Liver (tissue), 9 donors: ENCODE data around the gene DPYD. TPM values are rescaled to one million over a fixed set of nuclear protein-coding genes. Genes with fewer than 3 reads are reported as not detected.

Experiments used
- DNase-seq: peaks from one replicate; pipeline ENCODE4 v3.0.0-alpha.2; 2017; ENCODE audit warnings: low spot score
- H3K27ac ChIP-seq, 2 donors: one replicate each; pipeline ENCODE4 v1.7.0; 2013; ENCODE audit warnings: inconsistent platforms in 2 of 2, low read length in 2 of 2, control low read depth in 1 of 2, low read depth in 1 of 2, mild to moderate bottlenecking in 1 of 2
- H3K27me3 ChIP-seq, 4 donors: one replicate each; pipeline versions ENCODE4 v1.6.1 to v1.7.0; 2013; ENCODE audit warnings: low read length in 3 of 4, inconsistent platforms in 1 of 4, mild to moderate bottlenecking in 1 of 4, moderate library complexity in 1 of 4; ENCODE audit not compliant: control insufficient read depth in 4 of 4, insufficient read depth in 4 of 4
- H3K36me3 ChIP-seq, 4 donors: one replicate each; pipeline versions ENCODE4 v1.6.1 to v1.7.0; 2013; ENCODE audit warnings: low read length in 3 of 4, mild to moderate bottlenecking in 3 of 4, low read depth in 1 of 4, moderate library complexity in 1 of 4; ENCODE audit not compliant: control insufficient read depth in 4 of 4, insufficient read depth in 3 of 4
- H3K4me1 ChIP-seq, 4 donors: one replicate each; pipeline versions ENCODE4 v1.6.1 to v1.7.0; 2013; ENCODE audit warnings: low read length in 3 of 4, mild to moderate bottlenecking in 3 of 4, moderate library complexity in 1 of 4; ENCODE audit not compliant: control insufficient read depth in 4 of 4, insufficient read depth in 4 of 4
- H3K4me3 ChIP-seq, 3 donors: one replicate each; pipeline versions ENCODE4 v1.6.1 to v1.7.0; 2013; ENCODE audit warnings: low read length in 3 of 3, control low read depth in 1 of 3, low read depth in 1 of 3, mild to moderate bottlenecking in 1 of 3
- H3K9ac ChIP-seq, 2 donors: one replicate each; pipeline ENCODE4 v1.7.0; 2013; ENCODE audit warnings: low read length in 2 of 2, mild to moderate bottlenecking in 2 of 2, moderate library complexity in 2 of 2, control low read depth in 1 of 2, low read depth in 1 of 2
- H3K9me3 ChIP-seq, 4 donors: one replicate each; pipeline versions ENCODE4 v1.6.1 to v1.7.0; 2013; ENCODE audit warnings: low read length in 3 of 4; ENCODE audit not compliant: control insufficient read depth in 4 of 4
- EGR1 ChIP-seq, 2 donors: IDR thresholded peaks; 2 replicates each; pipeline ENCODE4 v1.6.1; 2016 to 2018; ENCODE audit warnings: antibody characterized with exemption in 2 of 2, low read depth in 2 of 2
- FOXA1 ChIP-seq: IDR thresholded peaks from 2 replicates; pipeline ENCODE4 v1.6.1; 2016; ENCODE audit warnings: antibody characterized with exemption
- FOXA2 ChIP-seq: IDR thresholded peaks from 2 replicates; pipeline ENCODE4 v1.6.1; 2016; ENCODE audit warnings: antibody characterized with exemption
- GABPA ChIP-seq, 2 donors: IDR thresholded peaks in 1 of 2; conservative IDR thresholded peaks in 1 of 2; 2 replicates each; pipeline ENCODE4 v1.6.1; 2016; ENCODE audit warnings: antibody characterized with exemption in 2 of 2, mild to moderate bottlenecking in 1 of 2, moderate library complexity in 1 of 2
- HNF4A ChIP-seq, 2 donors: conservative IDR thresholded peaks; 2 replicates each; pipeline ENCODE4 v1.6.1; 2016; ENCODE audit warnings: antibody characterized with exemption in 2 of 2, mild to moderate bottlenecking in 2 of 2
- HNF4G ChIP-seq: IDR thresholded peaks from 2 replicates; pipeline ENCODE4 v1.6.1; 2016; ENCODE audit warnings: antibody characterized with exemption
- JUND ChIP-seq, 2 donors: IDR thresholded peaks; 2 replicates each; pipeline ENCODE4 v1.6.1; 2016; ENCODE audit warnings: antibody characterized with exemption in 2 of 2
- NR2F2 ChIP-seq: IDR thresholded peaks from 2 replicates; pipeline ENCODE4 v1.6.1; 2016; ENCODE audit warnings: antibody characterized with exemption
- RAD21 ChIP-seq, 2 donors: IDR thresholded peaks; 2 replicates each; pipeline ENCODE4 v1.6.1; 2016; ENCODE audit warnings: antibody characterized with exemption in 2 of 2, mild to moderate bottlenecking in 2 of 2
- RXRA ChIP-seq, 2 donors: IDR thresholded peaks; 2 replicates each; pipeline ENCODE4 v1.6.1; 2017 to 2018; ENCODE audit warnings: antibody characterized with exemption in 2 of 2, mild to moderate bottlenecking in 1 of 2
- SP1 ChIP-seq: IDR thresholded peaks from 2 replicates; pipeline ENCODE4 v1.6.1; 2018; ENCODE audit warnings: antibody characterized with exemption, mild to moderate bottlenecking
- TAF1 ChIP-seq: conservative IDR thresholded peaks from 2 replicates; pipeline ENCODE4 v1.6.1; 2016; ENCODE audit warnings: antibody characterized with exemption, mild to moderate bottlenecking
- YY1 ChIP-seq: IDR thresholded peaks from 2 replicates; pipeline ENCODE4 v1.6.1; 2016; ENCODE audit warnings: antibody characterized with exemption, mild to moderate bottlenecking
- WGBS: extraction: QIAGEN DNeasy Blood & Tissue Kit; methylation state at CpG from one replicate; pipeline ENCODE4 v1.1.7; 2013; 5-methylcytosine and 5-hydroxymethylcytosine counted together
- polyA plus RNA-seq, 2 donors: library from polyadenylated mRNA; stranded (reverse) in 1 of 2; unstranded in 1 of 2; fragments of 200-250 nt in 1 of 2; fragments of >200 nt in 1 of 2; fragmentation: Nextera tagmentation in 1 of 2; extraction: Ambion mirVana in 1 of 2; gene quantifications; one replicate each; pipeline versions ENCODE4 v1.2.1 to v1.2.3, GENCODE V29; 2013 to 2015
- total RNA-seq, 2 donors: library from RNA; depleted of rRNA; stranded (reverse); fragments of >200 nt; gene quantifications; one replicate each; pipeline ENCODE4 v1.2.3, GENCODE V29; 2014
- TF ChIP-seq, protein P1 (sequence below): IDR thresholded peaks from 2 replicates; pipeline ENCODE4 v1.6.1; 2016; ENCODE audit warnings: antibody characterized with exemption
- TF ChIP-seq, protein P2 (sequence below): IDR thresholded peaks from 2 replicates; pipeline ENCODE4 v1.6.1; 2016; ENCODE audit warnings: antibody characterized with exemption
- TF ChIP-seq, protein P3 (sequence below): fragments of 150-350 bp; IDR thresholded peaks from 2 replicates; pipeline ENCODE4 v1.5.1; 2017; ENCODE audit warnings: improper control_type of control experiment, low read depth, low read length; ENCODE audit not compliant: missing input control
- TF ChIP-seq, protein P4 (sequence below): IDR thresholded peaks from 2 replicates; pipeline ENCODE4 v1.6.1; 2016; ENCODE audit warnings: antibody characterized with exemption, mild to moderate bottlenecking
- TF ChIP-seq, protein P5 (sequence below): IDR thresholded peaks from 2 replicates; pipeline ENCODE4 v1.6.1; 2016; ENCODE audit warnings: antibody characterized with exemption
- donor health status: healthy.
- donor health status: healthy.
- donor health status: healthy.
- donor health status: healthy.
- donor health status: healthy.

The DPYD gene
- total and polyA plus RNA-seq, 4 donors = 16.2 to 142 (median 47.0) TPM

DNA sequence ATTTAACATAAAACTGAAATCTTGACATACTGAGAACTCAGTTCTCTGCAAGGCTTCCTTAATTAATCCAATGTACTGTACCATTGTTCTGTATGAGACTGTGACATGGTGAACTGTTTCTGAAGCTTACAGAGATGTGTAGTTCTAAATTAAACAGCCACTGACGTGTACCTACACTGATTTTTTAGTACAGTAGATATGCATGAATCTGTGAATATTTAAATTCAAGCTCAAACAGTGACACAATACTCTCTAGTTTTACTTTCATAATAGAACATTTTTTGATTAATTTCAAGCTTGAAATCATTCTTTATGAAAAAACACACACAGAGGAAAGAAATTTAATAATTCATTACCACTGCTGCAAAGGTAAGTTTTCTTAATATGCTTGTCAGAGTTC, 621.9 kb downstream of the DPYD start:
- Histone ChIP-seq H3K27ac (no peak overlapping the region), H3K27me3 (no peaks in the 10 kb centered on the region), H3K9me3 (no peaks in the 10 kb centered on the region), H3K36me3 (peaks cover 0 to 6% (median 4%) of the 10 kb centered on the region in 4 donors), H3K4me3 (no peak overlapping the region), H3K4me1 (no peaks in the 10 kb centered on the region), H3K9ac (no peak overlapping the region)
- TF ChIP-seq, protein P1, sequence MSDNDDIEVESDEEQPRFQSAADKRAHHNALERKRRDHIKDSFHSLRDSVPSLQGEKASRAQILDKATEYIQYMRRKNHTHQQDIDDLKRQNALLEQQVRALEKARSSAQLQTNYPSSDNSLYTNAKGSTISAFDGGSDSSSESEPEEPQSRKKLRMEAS = no peak
- TF ChIP-seq RAD21 (IDR thresholded peaks at IDR 0.05) (no peak), EGR1 (IDR thresholded peaks at IDR 0.05; ENCODE audit: low read depth in 2 of 2) (no peak), TAF1 (no peak), FOXA2 (no peak), HNF4G (no peak), SP1 (no peak), RXRA (IDR thresholded peaks at IDR 0.05) (no peak), YY1 (no peak), GABPA (IDR thresholded peaks at IDR 0.05 in 1 of 2, conservative IDR thresholded peaks at IDR 0.05 in 1 of 2) (no peak), FOXA1 (no peak), JUND (IDR thresholded peaks at IDR 0.05) (no peak)
- TF ChIP-seq, protein P2, sequence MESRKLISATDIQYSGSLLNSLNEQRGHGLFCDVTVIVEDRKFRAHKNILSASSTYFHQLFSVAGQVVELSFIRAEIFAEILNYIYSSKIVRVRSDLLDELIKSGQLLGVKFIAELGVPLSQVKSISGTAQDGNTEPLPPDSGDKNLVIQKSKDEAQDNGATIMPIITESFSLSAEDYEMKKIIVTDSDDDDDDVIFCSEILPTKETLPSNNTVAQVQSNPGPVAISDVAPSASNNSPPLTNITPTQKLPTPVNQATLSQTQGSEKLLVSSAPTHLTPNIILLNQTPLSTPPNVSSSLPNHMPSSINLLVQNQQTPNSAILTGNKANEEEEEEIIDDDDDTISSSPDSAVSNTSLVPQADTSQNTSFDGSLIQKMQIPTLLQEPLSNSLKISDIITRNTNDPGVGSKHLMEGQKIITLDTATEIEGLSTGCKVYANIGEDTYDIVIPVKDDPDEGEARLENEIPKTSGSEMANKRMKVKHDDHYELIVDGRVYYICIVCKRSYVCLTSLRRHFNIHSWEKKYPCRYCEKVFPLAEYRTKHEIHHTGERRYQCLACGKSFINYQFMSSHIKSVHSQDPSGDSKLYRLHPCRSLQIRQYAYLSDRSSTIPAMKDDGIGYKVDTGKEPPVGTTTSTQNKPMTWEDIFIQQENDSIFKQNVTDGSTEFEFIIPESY = no peak
- TF ChIP-seq, protein P3, sequence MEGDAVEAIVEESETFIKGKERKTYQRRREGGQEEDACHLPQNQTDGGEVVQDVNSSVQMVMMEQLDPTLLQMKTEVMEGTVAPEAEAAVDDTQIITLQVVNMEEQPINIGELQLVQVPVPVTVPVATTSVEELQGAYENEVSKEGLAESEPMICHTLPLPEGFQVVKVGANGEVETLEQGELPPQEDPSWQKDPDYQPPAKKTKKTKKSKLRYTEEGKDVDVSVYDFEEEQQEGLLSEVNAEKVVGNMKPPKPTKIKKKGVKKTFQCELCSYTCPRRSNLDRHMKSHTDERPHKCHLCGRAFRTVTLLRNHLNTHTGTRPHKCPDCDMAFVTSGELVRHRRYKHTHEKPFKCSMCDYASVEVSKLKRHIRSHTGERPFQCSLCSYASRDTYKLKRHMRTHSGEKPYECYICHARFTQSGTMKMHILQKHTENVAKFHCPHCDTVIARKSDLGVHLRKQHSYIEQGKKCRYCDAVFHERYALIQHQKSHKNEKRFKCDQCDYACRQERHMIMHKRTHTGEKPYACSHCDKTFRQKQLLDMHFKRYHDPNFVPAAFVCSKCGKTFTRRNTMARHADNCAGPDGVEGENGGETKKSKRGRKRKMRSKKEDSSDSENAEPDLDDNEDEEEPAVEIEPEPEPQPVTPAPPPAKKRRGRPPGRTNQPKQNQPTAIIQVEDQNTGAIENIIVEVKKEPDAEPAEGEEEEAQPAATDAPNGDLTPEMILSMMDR = no peak
- TF ChIP-seq, protein P4, sequence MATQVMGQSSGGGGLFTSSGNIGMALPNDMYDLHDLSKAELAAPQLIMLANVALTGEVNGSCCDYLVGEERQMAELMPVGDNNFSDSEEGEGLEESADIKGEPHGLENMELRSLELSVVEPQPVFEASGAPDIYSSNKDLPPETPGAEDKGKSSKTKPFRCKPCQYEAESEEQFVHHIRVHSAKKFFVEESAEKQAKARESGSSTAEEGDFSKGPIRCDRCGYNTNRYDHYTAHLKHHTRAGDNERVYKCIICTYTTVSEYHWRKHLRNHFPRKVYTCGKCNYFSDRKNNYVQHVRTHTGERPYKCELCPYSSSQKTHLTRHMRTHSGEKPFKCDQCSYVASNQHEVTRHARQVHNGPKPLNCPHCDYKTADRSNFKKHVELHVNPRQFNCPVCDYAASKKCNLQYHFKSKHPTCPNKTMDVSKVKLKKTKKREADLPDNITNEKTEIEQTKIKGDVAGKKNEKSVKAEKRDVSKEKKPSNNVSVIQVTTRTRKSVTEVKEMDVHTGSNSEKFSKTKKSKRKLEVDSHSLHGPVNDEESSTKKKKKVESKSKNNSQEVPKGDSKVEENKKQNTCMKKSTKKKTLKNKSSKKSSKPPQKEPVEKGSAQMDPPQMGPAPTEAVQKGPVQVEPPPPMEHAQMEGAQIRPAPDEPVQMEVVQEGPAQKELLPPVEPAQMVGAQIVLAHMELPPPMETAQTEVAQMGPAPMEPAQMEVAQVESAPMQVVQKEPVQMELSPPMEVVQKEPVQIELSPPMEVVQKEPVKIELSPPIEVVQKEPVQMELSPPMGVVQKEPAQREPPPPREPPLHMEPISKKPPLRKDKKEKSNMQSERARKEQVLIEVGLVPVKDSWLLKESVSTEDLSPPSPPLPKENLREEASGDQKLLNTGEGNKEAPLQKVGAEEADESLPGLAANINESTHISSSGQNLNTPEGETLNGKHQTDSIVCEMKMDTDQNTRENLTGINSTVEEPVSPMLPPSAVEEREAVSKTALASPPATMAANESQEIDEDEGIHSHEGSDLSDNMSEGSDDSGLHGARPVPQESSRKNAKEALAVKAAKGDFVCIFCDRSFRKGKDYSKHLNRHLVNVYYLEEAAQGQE = no peak
- TF ChIP-seq, protein P5, sequence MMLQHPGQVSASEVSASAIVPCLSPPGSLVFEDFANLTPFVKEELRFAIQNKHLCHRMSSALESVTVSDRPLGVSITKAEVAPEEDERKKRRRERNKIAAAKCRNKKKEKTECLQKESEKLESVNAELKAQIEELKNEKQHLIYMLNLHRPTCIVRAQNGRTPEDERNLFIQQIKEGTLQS = no peak
- DNase-seq = no peak
- WGBS = 95% methylated on average over 1 of the region's 1 CpG

DNA sequence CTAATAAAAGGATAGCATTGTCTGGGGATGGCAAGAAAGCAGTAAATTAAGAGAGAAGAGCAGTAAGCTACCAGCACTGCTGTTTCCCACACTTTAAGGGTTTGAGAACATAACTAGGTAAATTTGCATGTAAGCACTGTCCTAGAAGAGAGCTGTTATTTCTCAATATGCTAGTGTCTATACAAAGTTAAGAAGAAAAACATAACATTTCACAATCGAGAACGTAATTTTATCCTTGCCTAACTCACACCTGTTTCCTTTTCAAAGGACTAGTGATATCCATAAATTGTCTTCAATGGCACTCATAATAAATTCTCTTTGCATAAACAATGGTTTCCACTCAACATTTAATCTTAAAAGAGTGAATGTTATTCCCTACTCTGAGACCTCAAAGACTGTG, 623.2 kb downstream of the DPYD start:
- no peaks in the 10 kb centered on the region for H3K4me1 ChIP-seq
- peaks cover 0 to 5% (median 3%) of the 10 kb centered on the region in 4 donors for H3K36me3 ChIP-seq
- no peak for DNase-seq
- H3K9me3 ChIP-seq = no peaks in the 10 kb centered on the region
- 82% methylated on average over 2 of the region's 2 CpGs for WGBS
- no peaks in the 10 kb centered on the region for H3K27me3 ChIP-seq
- H3K27ac ChIP-seq = no peak overlapping the region
- H3K4me3 ChIP-seq = no peak overlapping the region
- no peak overlapping the region for H3K9ac ChIP-seq
- TF ChIP-seq, protein P2 = no peak
- TF ChIP-seq RXRA (IDR thresholded peaks at IDR 0.05) (no peak), HNF4G (no peak), NR2F2 (no peak), JUND (IDR thresholded peaks at IDR 0.05) (no peak), FOXA1 (no peak), RAD21 (IDR thresholded peaks at IDR 0.05) (no peak), SP1 (no peak), EGR1 (IDR thresholded peaks at IDR 0.05; ENCODE audit: low read depth in 2 of 2) (no peak), GABPA (IDR thresholded peaks at IDR 0.05 in 1 of 2, conservative IDR thresholded peaks at IDR 0.05 in 1 of 2) (no peak), HNF4A (conservative IDR thresholded peaks at IDR 0.05) (no peak)
- TF ChIP-seq, protein P5 = no peak
- TF ChIP-seq, protein P1 = no peak
- TF ChIP-seq, protein P3 = no peak
